Glutamatergic neuron (in vitro differentiated cells): ENCODE results near the gene ABCB6. TPM values are rescaled to one million over a fixed set of nuclear protein-coding genes. Genes with fewer than 3 reads are reported as not detected.

ENCODE experiments used
- DNase-seq: peaks from one replicate; pipeline ENCODE4 v3.0.0; 2022
- H3K27ac Mint-ChIP-seq: one replicate; pipeline ENCODE4 v1.8.0; 2020; ENCODE audit warnings: mild to moderate bottlenecking, mixed read lengths, inconsistent platforms; ENCODE audit not compliant: unreplicated experiment
- H3K27me3 Mint-ChIP-seq: one replicate; pipeline ENCODE4 v1.8.0; 2020; ENCODE audit warnings: mild to moderate bottlenecking, moderate library complexity, mixed read lengths, inconsistent platforms; ENCODE audit not compliant: unreplicated experiment
- H3K36me3 Mint-ChIP-seq: one replicate; pipeline ENCODE4 v1.8.0; 2020; ENCODE audit warnings: mild to moderate bottlenecking, mixed read lengths, inconsistent platforms; ENCODE audit not compliant: unreplicated experiment
- H3K4me1 Mint-ChIP-seq: one replicate; pipeline ENCODE4 v1.8.0; 2020; ENCODE audit warnings: mild to moderate bottlenecking, low read depth, mixed read lengths, inconsistent platforms; ENCODE audit not compliant: unreplicated experiment
- H3K4me3 Mint-ChIP-seq: one replicate; pipeline ENCODE4 v1.8.0; 2020; ENCODE audit warnings: mild to moderate bottlenecking, mixed read lengths, inconsistent platforms; ENCODE audit not compliant: unreplicated experiment
- H3K9me3 Mint-ChIP-seq: one replicate; pipeline ENCODE4 v1.8.0; 2020; ENCODE audit warnings: mild to moderate bottlenecking, moderate library complexity, mixed read lengths, inconsistent platforms; ENCODE audit not compliant: unreplicated experiment
- CTCF ChIP-seq: fragments of 200-600 bp; sonication (generic); IDR thresholded peaks from one replicate; pipeline ENCODE4 v1.5.0; 2021; ENCODE audit not compliant: partially characterized antibody, unreplicated experiment
- total RNA-seq: library from RNA; stranded (reverse); fragmentation: NEBNext Ultra II Directional; extraction: Animal tissue kit (Norgen Biotek cat#: 25700); gene quantifications from one replicate; pipeline ENCODE4 v1.2.1, GENCODE V29; 2021; ENCODE audit not compliant: unreplicated experiment

The ABCB6 gene
- total RNA-seq, 1 donor from 2014 or later: 49.4 TPM

- H3K9me3 Mint-ChIP-seq: peaks cover 6% of the 10 kb centered on the region
- no peak overlapping the region for H3K27ac Mint-ChIP-seq
- no peak overlapping the region for H3K4me3 Mint-ChIP-seq
- no peak for TF ChIP-seq CTCF
- peaks cover 22% of the 10 kb centered on the region for H3K4me1 Mint-ChIP-seq
- DNase-seq: no peak
- peaks cover 9% of the 10 kb centered on the region for H3K27me3 Mint-ChIP-seq
- H3K36me3 Mint-ChIP-seq: no peaks in the 10 kb centered on the region
Measured at GRCh38 chr2:219250049-219250781, 31.5 kb upstream of the ABCB6 start.

GRCh38 chr2:219249203-219249980, 30.6 kb upstream of the ABCB6 start:
- Mint-ChIP-seq H3K9me3 (peaks cover 8% of the 10 kb centered on the region), H3K4me3 (no peak overlapping the region), H3K36me3 (no peaks in the 10 kb centered on the region), H3K4me1 (peaks cover 21% of the 10 kb centered on the region), H3K27ac (peak overlapping the region; percentile 70), H3K27me3 (peaks cover 4% of the 10 kb centered on the region)
- no peak for DNase-seq
- TF ChIP-seq CTCF: no peak

GRCh38 chr2:219248845-219249202, 30.1 kb upstream of the ABCB6 start:
- peak overlapping the region; percentile 56 for H3K27ac Mint-ChIP-seq
- H3K4me3 Mint-ChIP-seq: peak overlapping the region; percentile 34
- peaks cover 4% of the 10 kb centered on the region for H3K27me3 Mint-ChIP-seq
- H3K36me3 Mint-ChIP-seq: no peaks in the 10 kb centered on the region
- peaks cover 21% of the 10 kb centered on the region for H3K4me1 Mint-ChIP-seq
- TF ChIP-seq CTCF: no peak
- peaks cover 10% of the 10 kb centered on the region for H3K9me3 Mint-ChIP-seq
- DNase-seq: no peak

DNA sequence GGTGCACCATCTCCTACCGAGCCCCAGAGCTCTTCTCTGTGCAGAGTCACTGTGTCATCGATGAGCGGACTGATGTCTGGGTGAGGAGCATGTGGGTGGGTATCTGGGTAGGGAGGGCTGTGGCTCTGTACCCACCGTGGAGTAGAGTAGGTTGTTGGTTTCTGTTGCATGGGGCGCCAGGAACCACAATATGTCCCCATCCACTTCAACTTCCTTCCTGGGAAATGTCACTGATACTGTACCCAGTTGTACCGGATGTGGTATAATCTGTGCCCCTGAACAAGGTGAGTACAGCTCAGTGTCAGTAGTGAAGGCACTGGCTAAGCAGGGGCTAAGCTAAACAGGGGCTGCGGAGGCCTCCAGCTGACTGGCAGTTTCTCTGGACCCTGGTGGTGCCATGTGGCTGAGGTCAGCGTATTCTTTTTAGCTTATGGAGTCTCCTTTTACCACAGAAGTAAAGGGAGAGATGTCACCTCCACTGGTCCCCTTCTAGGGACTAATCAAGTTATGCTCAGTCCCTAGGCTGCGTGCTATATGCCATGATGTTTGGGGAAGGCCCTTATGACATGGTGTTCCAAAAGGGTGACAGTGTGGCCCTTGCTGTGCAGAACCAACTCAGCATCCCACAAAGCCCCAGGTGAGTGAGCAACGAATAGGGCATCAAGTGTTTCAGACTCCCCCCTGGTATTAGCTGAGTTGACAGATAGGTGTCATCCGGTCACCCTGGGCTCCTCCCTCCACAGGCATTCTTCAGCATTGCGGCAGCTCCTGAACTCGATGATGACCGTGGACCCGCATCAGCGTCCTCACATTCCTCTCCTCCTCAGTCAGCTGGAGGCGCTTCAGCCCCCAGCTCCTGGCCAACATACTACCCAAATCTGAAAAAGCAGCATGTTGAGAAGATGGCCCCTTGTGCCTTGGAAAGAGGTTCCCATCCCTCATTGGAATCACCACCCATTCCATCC, 29.2 kb upstream of the ABCB6 start:
- no peak for TF ChIP-seq CTCF
- peaks cover 4% of the 10 kb centered on the region for H3K27me3 Mint-ChIP-seq
- DNase-seq: no peak
- H3K4me1 Mint-ChIP-seq: peaks cover 21% of the 10 kb centered on the region
- H3K9me3 Mint-ChIP-seq: peaks cover 11% of the 10 kb centered on the region
- H3K36me3 Mint-ChIP-seq: no peaks in the 10 kb centered on the region
- H3K27ac Mint-ChIP-seq: peak overlapping the region; percentile 22
- H3K4me3 Mint-ChIP-seq: no peak overlapping the region
